Astrocyte of the cerebellum (primary cell): Measurements from ENCODE around the gene STUM.

Experiments
- DNase-seq: peaks from one replicate; pipeline ENCODE4 v3.0.0-alpha.2; 2011; ENCODE audit warnings: low read depth
- H3K4me3 ChIP-seq: 2 replicates; pipeline ENCODE4 v1.5.1; 2011; ENCODE audit warnings: mild to moderate bottlenecking, low read depth, low read length, moderate library complexity
- in situ Hi-C: cut with HindIII; loops from 2 replicates; pipeline ENCODE4 v1.10.0; 2017; ENCODE audit warnings: low sequenced_read_pairs
- TF ChIP-seq, protein P1 (sequence below): IDR thresholded peaks from 2 replicates; pipeline ENCODE4 v1.5.1; 2012; ENCODE audit warnings: low read length, low read depth, moderate library complexity, mild to moderate bottlenecking; ENCODE audit errors: missing control alignments

Gene STUM

DNA sequence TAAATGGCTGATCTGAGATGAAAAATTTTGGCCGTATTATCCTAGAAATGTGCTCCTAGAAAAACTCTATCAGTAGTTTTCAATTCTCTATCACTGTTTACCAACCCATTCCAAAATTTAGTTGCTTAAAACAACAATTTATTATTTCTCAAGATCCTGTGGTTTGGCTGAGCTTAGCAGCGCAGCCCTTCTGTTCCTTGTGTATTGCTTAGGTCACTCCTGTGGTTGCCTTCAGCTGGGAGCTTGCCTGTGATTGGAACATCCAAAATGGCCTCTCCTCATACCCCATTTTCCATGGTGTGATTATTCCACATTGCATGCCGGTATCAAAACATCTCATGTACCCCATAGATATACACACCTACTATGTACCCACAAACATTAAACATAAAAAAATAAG, 22.8 kb upstream of the STUM start:
- TF ChIP-seq, protein P1, sequence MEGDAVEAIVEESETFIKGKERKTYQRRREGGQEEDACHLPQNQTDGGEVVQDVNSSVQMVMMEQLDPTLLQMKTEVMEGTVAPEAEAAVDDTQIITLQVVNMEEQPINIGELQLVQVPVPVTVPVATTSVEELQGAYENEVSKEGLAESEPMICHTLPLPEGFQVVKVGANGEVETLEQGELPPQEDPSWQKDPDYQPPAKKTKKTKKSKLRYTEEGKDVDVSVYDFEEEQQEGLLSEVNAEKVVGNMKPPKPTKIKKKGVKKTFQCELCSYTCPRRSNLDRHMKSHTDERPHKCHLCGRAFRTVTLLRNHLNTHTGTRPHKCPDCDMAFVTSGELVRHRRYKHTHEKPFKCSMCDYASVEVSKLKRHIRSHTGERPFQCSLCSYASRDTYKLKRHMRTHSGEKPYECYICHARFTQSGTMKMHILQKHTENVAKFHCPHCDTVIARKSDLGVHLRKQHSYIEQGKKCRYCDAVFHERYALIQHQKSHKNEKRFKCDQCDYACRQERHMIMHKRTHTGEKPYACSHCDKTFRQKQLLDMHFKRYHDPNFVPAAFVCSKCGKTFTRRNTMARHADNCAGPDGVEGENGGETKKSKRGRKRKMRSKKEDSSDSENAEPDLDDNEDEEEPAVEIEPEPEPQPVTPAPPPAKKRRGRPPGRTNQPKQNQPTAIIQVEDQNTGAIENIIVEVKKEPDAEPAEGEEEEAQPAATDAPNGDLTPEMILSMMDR, result no peak
- DNase-seq, result peak; percentile 6
- in situ Hi-C loops, result no loop called here
- no peak overlapping the region for H3K4me3 ChIP-seq

DNA sequence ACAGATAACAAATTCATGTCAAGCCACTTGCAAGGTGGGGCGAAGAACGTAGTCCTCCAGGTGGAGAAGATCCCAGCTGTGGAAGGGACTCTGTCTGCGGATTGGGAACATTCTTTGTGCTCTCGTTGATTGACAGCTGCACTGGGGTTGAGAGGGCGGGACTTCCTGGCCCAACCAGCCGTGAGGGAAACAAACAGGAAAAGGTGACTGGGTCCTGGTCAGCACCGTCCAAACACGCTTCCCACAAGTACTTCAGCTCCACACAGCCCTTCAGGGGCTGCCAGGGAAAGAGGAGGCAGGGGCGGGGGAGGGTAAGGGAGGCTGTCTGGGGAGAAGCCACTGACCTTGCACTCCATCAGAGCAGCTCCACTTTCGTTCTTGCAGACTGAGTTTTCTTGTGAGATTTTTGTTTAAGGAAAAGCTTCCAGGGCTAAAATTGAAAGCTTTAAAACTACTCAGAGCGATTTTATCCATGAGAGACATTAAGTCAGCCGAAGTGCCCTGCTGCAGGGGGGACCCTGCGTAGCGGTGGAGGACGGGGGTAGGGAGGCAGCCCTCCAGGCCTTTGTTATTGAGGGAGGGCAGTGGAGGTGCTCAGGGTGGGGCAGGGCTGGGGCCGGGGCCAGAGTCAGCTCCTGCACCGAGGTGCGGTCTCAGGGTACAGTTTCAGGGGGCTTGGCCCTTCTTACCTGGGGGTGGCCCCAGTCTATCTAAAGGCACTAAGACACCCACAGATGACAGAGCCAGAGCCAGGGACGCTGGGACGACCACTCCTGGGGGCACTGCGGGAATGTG, 21.6 kb upstream of the STUM start:
- TF ChIP-seq, protein P1, result no peak
- in situ Hi-C loops, result no loop called here
- no peak overlapping the region for H3K4me3 ChIP-seq
- no peak for DNase-seq

DNA sequence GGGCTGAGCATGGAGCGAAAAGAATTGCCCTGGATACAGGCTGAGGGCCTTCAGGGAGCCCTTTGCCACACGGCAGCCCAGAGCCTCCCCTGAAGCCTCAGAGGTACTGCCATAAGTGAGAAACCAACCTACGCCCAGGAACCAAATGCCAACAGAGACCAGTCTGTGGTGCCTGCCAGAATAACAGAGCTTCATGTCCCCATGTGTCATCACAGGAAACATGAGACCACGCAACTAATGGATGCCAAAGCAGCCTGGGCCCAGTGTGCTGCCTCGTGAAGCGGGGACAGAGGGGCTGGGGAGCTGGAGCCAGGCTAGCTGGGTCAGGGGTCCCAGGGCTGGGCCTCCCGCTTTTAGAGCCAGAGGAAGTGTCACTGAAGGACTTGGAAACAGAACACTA, 18.7 kb upstream of the STUM start:
- TF ChIP-seq, protein P1, result no peak
- no peak overlapping the region for H3K4me3 ChIP-seq
- no peak for DNase-seq
- in situ Hi-C loops, result no loop called here

DNA sequence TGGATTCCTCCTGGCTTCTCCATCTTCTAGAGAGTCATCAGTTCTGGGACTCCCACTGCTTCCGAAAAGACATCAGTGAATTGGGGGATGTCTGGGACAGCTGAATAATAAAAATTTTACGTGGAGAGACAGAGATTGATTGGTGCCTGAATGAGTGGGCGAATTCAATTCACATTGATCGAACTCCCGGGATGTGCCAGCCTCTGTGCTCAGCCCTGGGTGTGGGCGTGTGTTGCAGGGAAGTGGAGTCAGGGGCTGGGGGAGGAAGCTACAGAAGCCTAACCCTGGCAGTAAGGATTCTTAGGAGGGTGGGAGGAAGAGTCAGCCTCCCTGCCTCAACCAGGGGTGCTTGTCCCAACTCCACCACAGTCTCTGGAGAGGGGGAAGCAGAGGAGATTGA, 18.0 kb upstream of the STUM start:
- in situ Hi-C loops, result no loop called here
- TF ChIP-seq, protein P1, result no peak
- no peak for DNase-seq
- H3K4me3 ChIP-seq, result no peak overlapping the region

DNA sequence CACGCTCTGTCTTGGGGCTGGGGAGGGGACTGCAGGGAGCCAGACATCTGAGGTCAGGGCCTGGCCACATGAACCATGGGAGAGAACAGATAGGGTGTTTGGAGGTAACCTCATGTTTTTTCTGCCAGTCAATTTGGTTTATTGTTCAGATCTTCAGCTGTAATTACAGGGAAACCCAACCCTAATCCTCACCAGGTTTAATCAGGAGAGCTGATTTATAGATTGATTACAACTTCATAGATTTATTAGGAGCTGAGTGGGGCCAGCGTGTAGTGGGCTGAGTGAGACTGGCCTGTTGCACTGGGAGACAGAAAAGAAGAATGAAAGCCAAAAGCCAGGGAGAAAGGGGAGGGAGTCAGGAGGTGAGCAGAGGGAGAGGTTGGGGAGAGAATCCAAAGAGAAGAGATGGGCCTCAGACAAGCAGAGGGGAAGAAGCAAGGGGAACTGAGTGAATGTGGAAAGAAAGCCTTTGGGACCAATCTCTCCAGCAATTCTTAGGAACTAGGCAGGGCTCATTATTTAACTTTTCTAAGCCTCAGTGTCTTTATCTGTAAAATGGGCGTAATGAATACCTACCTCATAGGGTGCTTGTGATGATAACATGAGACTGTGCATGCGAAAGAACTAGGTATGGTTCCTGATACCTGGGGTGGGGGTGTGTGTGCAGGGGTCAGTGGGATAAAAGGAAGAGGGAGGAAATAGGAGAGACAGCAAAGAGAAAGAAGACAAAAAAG, 17.0 kb upstream of the STUM start:
- no peak for DNase-seq
- H3K4me3 ChIP-seq, result no peak overlapping the region
- in situ Hi-C loops, result no loop called here
- TF ChIP-seq, protein P1, result no peak

DNA sequence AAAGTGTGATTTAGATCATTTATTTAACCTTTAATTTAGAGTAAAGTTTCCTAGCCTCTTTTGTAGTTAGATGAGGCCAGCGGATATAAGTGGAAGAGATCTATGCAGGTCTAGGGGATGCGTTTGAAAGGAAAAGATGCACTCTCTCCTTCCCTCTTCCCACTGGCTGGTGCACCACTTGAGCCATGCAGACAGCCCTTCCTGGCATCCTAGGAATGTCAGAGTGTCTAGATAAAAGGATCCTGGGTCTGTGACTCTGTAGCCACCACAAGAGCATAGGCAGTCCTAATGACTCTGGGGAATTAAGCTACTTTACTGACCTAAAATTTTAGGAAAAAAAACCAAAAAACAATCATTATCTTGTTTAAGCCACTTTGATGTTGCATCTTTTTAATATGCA, 16.0 kb upstream of the STUM start:
- in situ Hi-C loops, result no loop called here
- TF ChIP-seq, protein P1, result no peak
- no peak overlapping the region for H3K4me3 ChIP-seq
- no peak for DNase-seq
